Left hindlimb (tissue), 1 donor: ENCODE results near the gene TIAM1.

ENCODE experiments used
- DNase-seq: peaks from one replicate; pipeline ENCODE4 v3.0.0-alpha.2; 2018

TIAM1 gene

GRCh38 chr21:31117128-31117916, 226.7 kb downstream of the TIAM1 start:
- DNase-seq, result no peak

GRCh38 chr21:31115249-31115648, 228.8 kb downstream of the TIAM1 start:
- no peak for DNase-seq

GRCh38 chr21:31111093-31111492, 233.0 kb downstream of the TIAM1 start:
- no peak for DNase-seq

- DNase-seq, result no peak
These were observed 233.6 kb downstream of the TIAM1 start for GRCh38 chr21:31110430-31110829.

- DNase-seq, result no peak
These were observed 236.2 kb downstream of the TIAM1 start for GRCh38 chr21:31107871-31108270.

- no peak for DNase-seq
These were observed 236.8 kb downstream of the TIAM1 start for GRCh38 chr21:31107176-31107785.

- DNase-seq, result no peak
These were observed 240.3 kb downstream of the TIAM1 start for GRCh38 chr21:31103571-31104265.

GRCh38 chr21:31103163-31103562, 240.9 kb downstream of the TIAM1 start:
- no peak for DNase-seq

GRCh38 chr21:31099122-31099521, 244.9 kb downstream of the TIAM1 start:
- no peak for DNase-seq

GRCh38 chr21:31098576-31099005, 245.5 kb downstream of the TIAM1 start:
- DNase-seq, result peak; percentile 72

- DNase-seq, result no peak
These were observed 251.0 kb downstream of the TIAM1 start for GRCh38 chr21:31092832-31093625.

- no peak for DNase-seq
These were observed 253.7 kb downstream of the TIAM1 start for GRCh38 chr21:31090376-31090775.

GRCh38 chr21:31088474-31088751, 255.6 kb downstream of the TIAM1 start:
- no peak for DNase-seq

GRCh38 chr21:31087639-31088473, 256.2 kb downstream of the TIAM1 start:
- no peak for DNase-seq

GRCh38 chr21:31084689-31085088, 259.4 kb downstream of the TIAM1 start:
- DNase-seq, result no peak

GRCh38 chr21:31078796-31079195, 265.3 kb downstream of the TIAM1 start:
- DNase-seq, result no peak

- no peak for DNase-seq
These were observed 265.8 kb downstream of the TIAM1 start for GRCh38 chr21:31078216-31078615.

GRCh38 chr21:31075848-31076247, 268.2 kb downstream of the TIAM1 start:
- no peak for DNase-seq

- DNase-seq, result no peak
These were observed 271.5 kb downstream of the TIAM1 start for GRCh38 chr21:31072533-31072932.
